Measurements from ENCODE around the gene M6PR. TPM values are rescaled to one million over a fixed set of nuclear protein-coding genes. Genes with fewer than 3 reads are reported as not detected.

Gene M6PR
- total RNA-seq = 100 to 1,000 TPM; 199 to 206 TPM

DNA sequence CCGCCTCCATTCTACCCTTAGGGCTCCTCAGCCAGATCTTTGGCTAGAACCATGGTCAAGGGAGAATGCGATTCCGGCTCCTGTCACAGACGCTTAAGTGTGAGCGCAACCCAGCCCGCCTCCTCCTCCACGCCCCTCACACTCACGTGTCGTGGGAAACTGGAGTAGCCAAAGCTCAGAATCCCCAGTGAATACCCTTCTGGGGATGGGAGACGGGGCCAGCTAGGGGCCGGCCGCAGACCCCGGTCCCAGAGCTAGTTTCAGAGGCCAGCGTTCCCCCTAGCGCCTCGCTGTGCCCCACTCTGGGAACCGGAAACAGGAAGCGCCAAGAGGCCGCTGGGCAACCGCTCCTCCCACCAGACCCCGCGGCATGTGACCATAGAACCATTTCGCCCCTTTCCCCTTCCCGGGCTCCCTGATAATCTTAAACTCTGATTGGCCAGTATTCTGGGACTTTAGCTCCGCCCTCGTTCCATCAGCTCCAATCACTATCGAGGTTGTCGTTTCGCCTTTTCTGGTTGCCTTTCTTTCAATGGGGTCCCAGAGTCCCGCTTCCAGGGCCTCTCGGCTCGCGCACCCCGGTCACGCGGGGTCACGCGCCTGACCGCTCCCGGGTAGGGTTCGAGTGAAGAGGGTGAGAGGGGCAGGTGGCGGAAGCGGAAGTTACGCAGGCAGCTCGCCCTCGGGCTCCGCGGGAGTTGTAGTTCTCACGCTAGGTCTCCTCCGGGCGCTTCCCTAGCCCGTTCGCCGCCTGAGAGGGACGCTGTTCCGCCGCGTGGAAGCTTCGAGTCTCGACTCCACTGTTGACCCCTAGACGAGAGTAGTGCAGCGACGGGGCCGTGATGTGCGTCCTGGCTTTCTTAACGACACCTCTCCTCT lies at the start of gene M6PR:
M6PR (minus strand) TSS at position 304 of the 879 bp plus-strand sequence. CDS start 3,241 bp downstream, outside the sequence.
- no peaks in the 10 kb centered on the region for H3K27me3 Mint-ChIP-seq
- DNase-seq (peak; percentile 97), ATAC-seq (peak; percentile 83)
- H3K9me3 Mint-ChIP-seq = peaks cover 17% of the 10 kb centered on the region
- peaks cover 55% of the 10 kb centered on the region for H3K4me1 Mint-ChIP-seq (ENCODE audit: low read depth)
- peak within 1 kb of the TSS; percentile 94 for H3K4me3 Mint-ChIP-seq
- H3K27ac Mint-ChIP-seq = peak within 1 kb of the TSS; percentile 90
- ChIA-PET POLR2A (interaction anchor here (0.6 to 3.9 kb wide), 17 partner anchors 8 to 302 kb away, joined by 3 to 30 read pairs (median 4); no protein-coding TSS in a partner anchor), CTCF (interaction anchor here (0.6 to 11.1 kb wide), 28 partner anchors 11 to 301 kb away, joined by 3 to 173 read pairs (median 4); partner anchors contain the start of gene PHC1)
- intact Hi-C loops (cut with micrococcal nuclease) = loop anchor here (1.0 to 5.0 kb wide), 4 partner anchors 35 to 90 kb away; partner anchors contain the start of gene PHC1
- H3K36me3 Mint-ChIP-seq (ENCODE audit: low read depth) = peaks cover 55% of the 10 kb centered on the region
- TF ChIP-seq, protein P1, sequence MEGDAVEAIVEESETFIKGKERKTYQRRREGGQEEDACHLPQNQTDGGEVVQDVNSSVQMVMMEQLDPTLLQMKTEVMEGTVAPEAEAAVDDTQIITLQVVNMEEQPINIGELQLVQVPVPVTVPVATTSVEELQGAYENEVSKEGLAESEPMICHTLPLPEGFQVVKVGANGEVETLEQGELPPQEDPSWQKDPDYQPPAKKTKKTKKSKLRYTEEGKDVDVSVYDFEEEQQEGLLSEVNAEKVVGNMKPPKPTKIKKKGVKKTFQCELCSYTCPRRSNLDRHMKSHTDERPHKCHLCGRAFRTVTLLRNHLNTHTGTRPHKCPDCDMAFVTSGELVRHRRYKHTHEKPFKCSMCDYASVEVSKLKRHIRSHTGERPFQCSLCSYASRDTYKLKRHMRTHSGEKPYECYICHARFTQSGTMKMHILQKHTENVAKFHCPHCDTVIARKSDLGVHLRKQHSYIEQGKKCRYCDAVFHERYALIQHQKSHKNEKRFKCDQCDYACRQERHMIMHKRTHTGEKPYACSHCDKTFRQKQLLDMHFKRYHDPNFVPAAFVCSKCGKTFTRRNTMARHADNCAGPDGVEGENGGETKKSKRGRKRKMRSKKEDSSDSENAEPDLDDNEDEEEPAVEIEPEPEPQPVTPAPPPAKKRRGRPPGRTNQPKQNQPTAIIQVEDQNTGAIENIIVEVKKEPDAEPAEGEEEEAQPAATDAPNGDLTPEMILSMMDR (IDR thresholded peaks at IDR 0.05) = peak; percentile 43

DNA sequence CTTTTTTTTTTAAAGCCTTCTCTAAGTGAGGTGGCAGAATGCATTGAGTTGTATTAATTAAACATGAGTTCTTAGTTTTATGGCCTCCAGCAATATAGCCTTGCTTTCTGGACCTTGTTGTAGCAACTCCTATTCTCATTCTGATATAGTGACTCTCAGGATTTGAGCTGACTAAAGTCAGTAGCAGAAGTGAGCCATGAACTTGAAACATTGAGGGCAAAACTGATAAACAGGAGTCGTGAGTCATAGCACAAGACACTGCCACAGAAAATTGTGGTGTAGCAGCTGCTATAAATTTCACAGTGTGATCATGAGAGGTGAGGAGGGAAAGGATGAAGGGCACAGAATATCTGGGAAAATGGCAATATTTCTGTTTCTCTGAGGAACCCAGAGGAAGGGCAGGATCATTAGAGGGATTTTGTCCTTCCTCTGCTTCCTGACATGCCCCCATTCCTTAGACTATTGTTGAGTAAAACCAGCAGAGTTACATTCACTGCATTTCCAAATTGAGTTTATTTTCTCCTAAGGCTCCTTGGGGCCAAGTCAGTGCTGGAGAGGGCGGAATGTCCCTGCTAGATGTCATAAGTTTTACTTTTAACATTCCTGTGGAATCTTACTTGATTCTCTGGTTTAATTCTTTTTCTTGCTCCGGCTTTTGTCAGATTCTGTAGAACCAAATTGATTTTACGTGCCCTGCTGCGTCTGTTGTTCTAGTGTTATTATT lies 47.4 kb upstream of the M6PR start:
- peaks cover 58% of the 10 kb centered on the region for H3K4me1 Mint-ChIP-seq (ENCODE audit: low read depth)
- CTCF ChIA-PET = interaction anchor here (0.6 to 2.0 kb wide), 6 partner anchors 9 to 47 kb away, joined by 3 to 8 read pairs (median 4); partner anchors contain the start of gene M6PR
- peak; percentile 60 for DNase-seq
- intact Hi-C loops (cut with micrococcal nuclease) = loop anchor here (5.0 kb wide), 1 partner anchor 45 kb away; no protein-coding TSS in a partner anchor
- H3K36me3 Mint-ChIP-seq (ENCODE audit: low read depth) = peaks cover 10% of the 10 kb centered on the region
- peak overlapping the region; percentile 56 for H3K27ac Mint-ChIP-seq
- H3K27me3 Mint-ChIP-seq = no peaks in the 10 kb centered on the region
- peak overlapping the region; percentile 38 for H3K4me3 Mint-ChIP-seq
- POLR2A ChIA-PET = interaction anchor here (0.6 to 1.2 kb wide), 5 partner anchors 10 to 47 kb away, joined by 3 to 5 read pairs (median 3); partner anchors contain the start of gene M6PR
- no peaks in the 10 kb centered on the region for H3K9me3 Mint-ChIP-seq
- ATAC-seq = peak; percentile 90
- TF ChIP-seq, protein P1 (IDR thresholded peaks at IDR 0.05) = no peak

DNA sequence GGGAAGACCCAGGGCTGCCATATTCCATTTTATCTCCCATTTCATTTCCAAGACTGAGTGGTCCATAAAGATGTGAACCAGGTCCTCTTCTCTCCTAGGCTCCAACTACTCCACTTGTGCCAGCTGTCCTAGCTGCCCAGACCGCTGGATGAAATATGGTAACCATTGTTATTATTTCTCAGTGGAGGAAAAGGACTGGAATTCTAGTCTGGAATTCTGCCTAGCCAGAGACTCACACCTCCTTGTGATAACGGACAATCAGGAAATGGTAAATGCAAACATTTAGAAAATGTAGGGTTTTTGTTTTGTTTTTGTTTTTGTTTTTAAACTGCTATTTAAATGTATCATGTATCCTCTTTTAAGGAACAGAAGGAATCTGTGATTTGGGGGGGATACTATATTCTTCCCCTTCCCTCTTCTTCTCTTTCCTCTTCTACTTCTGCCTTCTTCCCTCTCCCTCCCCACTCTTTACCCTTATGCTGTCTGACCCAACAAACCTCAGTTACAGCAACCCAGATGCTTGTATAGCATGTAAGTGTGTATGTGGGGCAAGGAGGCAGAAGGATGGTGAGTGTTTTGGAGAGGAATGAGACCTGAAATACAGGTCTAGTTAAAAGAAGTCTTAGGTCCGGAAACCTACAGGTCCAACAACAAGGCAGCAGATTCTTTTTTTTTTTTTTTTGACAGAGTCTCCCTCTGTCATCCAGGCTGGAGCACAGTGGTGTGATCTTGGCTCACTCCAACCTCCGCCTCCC lies 45.8 kb upstream of the M6PR start:
- intact Hi-C loops (cut with micrococcal nuclease) = loop anchor here (5.0 kb wide), 1 partner anchor 43 kb away; no protein-coding TSS in a partner anchor
- CTCF ChIA-PET = interaction anchor here (2.0 kb wide), 1 partner anchor 46 kb away, joined by 8 read pairs; the partner anchor contains the start of gene M6PR
- H3K27me3 Mint-ChIP-seq = no peaks in the 10 kb centered on the region

DNA sequence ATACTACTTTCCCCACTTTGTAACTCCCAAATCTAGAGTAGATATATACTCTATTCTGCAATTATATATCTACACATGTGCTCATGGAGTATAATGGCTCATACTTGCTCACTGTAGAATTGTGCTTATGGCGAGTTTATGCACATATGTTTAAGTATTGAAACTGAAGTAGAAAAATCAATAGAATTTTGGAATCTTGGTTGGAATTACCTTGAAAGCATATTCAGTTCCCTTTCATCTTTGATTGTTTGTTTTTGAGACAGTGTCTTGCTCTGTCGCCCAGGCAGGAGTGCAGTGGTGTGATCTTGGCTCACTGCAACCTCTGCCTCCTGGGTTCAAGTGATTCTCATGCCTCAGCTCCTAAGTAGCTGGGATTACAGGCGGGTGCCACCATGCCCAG lies 44.4 kb upstream of the M6PR start:
- H3K27me3 Mint-ChIP-seq = no peaks in the 10 kb centered on the region
- H3K36me3 Mint-ChIP-seq (ENCODE audit: low read depth) = peaks cover 4% of the 10 kb centered on the region
- peak overlapping the region; percentile 68 for H3K4me3 Mint-ChIP-seq
- no peak for DNase-seq
- CTCF ChIA-PET = interaction anchor here (1.4 to 3.2 kb wide), 2 partner anchors 43 to 48 kb away, joined by 4 to 18 read pairs; partner anchors contain the start of gene M6PR
- intact Hi-C loops (cut with micrococcal nuclease) = loop anchor here (5.0 kb wide), 1 partner anchor 33 kb away; no protein-coding TSS in a partner anchor
- peak overlapping the region; percentile 76 for H3K27ac Mint-ChIP-seq
- H3K9me3 Mint-ChIP-seq = no peaks in the 10 kb centered on the region
- POLR2A ChIA-PET = interaction anchor here (1.1 kb wide), 1 partner anchor 32 kb away, joined by 3 read pairs; no protein-coding TSS in a partner anchor
- peaks cover 52% of the 10 kb centered on the region for H3K4me1 Mint-ChIP-seq (ENCODE audit: low read depth)
- TF ChIP-seq, protein P1 (IDR thresholded peaks at IDR 0.05) = no peak
- ATAC-seq = no peak

More for the DNA sequence above, 45.8 kb upstream of the M6PR start:
- peaks cover 10% of the 10 kb centered on the region for H3K36me3 Mint-ChIP-seq (ENCODE audit: low read depth)
- peak overlapping the region; percentile 68 for H3K4me3 Mint-ChIP-seq
- DNase-seq (no peak), ATAC-seq (no peak)
- no peaks in the 10 kb centered on the region for H3K9me3 Mint-ChIP-seq
- peak overlapping the region; percentile 75 for H3K27ac Mint-ChIP-seq
- H3K4me1 Mint-ChIP-seq (ENCODE audit: low read depth) = peaks cover 51% of the 10 kb centered on the region
- POLR2A ChIA-PET = no interaction called here
- TF ChIP-seq, protein P1 (IDR thresholded peaks at IDR 0.05) = no peak

Data from activated CD8-positive, alpha-beta T cell treated with anti-CD3 and anti-CD28 coated beads for 36 hours (primary cell).